ENCODE results near the gene ERLEC1. TPM values are rescaled to one million over a fixed set of nuclear protein-coding genes. Genes with fewer than 3 reads are reported as not detected.

Gene ERLEC1
- total RNA-seq, 2 donors from 2014 or later, result 43.8 to 86.7 TPM

DNA sequence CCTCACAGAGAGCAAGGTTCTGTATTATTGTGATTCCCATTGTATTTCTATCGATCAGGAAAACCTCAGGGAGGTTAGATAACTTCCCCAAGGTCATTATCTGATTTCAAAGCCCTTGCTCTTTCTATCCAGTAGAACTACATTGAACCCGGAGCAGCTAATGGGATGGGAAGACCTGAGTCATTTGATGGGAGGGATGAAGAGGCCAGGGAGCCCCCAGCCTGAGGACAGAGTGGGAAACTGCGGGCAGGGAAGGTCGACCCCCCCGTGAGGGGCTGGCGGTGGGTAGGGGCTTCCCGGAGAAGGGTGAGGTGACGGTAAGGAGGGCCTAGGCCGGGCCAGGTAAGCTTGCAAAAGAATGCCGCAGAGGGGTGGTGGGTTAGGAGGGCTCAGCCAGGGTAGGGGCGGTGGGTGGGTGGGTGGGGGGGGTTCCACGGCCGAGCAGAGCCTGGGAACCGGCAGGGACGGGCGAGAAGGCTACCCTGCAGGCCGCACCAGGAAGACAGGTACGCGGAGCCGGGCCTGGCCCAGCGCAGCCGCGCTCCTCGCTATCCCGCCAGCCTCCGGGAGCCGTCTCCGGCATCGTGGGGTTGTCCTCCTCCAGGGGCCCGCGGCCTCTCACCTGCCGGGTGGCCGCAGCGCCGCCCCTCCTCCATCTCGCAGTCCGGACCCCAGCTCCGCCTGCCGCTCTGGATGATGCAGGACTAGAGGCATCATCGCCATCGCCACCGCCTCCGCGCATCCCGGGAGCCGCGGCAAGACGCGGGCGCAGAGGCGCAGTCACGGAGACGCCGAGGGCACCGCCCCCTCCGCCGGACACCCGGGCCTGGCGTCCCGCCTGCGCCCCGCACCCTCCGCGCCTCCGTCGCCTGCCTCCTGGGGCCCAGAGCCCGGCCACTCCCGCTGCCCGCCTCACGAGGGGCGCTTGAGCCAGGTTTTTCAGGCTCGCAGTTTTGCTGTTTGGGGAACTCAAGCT lies 72.7 kb downstream of the ERLEC1 start, which contains the start of gene GPR75:
GPR75 (minus strand) TSS at position 762 of the 976 bp plus-strand sequence. CDS start 5,211 bp downstream, outside the sequence.
- intact Hi-C loops (cut with DNase I), result no loop called here
- TF ChIP-seq POLR2A (IDR thresholded peaks at IDR 0.05), result peak; percentile 14 to 41 (median 30)
- TF ChIP-seq, protein P1, sequence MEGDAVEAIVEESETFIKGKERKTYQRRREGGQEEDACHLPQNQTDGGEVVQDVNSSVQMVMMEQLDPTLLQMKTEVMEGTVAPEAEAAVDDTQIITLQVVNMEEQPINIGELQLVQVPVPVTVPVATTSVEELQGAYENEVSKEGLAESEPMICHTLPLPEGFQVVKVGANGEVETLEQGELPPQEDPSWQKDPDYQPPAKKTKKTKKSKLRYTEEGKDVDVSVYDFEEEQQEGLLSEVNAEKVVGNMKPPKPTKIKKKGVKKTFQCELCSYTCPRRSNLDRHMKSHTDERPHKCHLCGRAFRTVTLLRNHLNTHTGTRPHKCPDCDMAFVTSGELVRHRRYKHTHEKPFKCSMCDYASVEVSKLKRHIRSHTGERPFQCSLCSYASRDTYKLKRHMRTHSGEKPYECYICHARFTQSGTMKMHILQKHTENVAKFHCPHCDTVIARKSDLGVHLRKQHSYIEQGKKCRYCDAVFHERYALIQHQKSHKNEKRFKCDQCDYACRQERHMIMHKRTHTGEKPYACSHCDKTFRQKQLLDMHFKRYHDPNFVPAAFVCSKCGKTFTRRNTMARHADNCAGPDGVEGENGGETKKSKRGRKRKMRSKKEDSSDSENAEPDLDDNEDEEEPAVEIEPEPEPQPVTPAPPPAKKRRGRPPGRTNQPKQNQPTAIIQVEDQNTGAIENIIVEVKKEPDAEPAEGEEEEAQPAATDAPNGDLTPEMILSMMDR (IDR thresholded peaks at IDR 0.05), result peak in 2 of 7 experiments; percentile 10 to 12
- Histone ChIP-seq H3K4me1 (no peaks in the 10 kb centered on the region), H3K27ac (peak within 1 kb of the TSS; percentile 42 to 74 (median 63)), H3K4me3 (no peak within 1 kb of the TSS), H3K9me3 (no peaks in the 10 kb centered on the region), H3K36me3 (replicated peaks in 1 of 2; ENCODE audit: insufficient read depth in 1 of 2, low read depth in 2 of 2) (no peaks in the 10 kb centered on the region), H3K27me3 (no peaks in the 10 kb centered on the region)
- WGBS, 2 donors, result 39 to 50% methylated on average over 34 to 63 of the region's 72 CpGs
- peak; percentile 37 to 64 (median 47) for DNase-seq
- ATAC-seq, result peak; percentile 89

DNA sequence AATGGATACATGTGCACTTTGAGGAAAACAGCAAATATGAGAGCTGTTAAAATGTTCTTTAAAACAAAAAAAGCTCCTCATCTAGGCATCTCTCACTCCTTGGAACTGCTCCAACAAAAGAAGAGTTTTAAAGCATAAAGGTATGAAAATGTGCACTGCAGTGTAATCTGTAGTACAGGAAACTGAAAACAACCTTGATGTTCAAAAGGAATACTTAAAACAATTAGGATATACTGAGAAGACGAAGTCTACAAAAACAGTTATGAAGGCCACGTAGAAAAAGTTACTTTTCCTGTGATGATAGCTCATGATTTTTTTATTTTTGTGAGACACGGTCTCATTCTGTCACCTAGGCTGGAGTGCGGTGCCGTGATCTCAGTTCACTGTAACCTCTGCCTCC lies 75.0 kb downstream of the ERLEC1 start:
- Histone ChIP-seq H3K4me3 (no peak overlapping the region), H3K36me3 (replicated peaks in 1 of 2; ENCODE audit: insufficient read depth in 1 of 2, low read depth in 2 of 2) (peaks cover 0 to 11% of the 10 kb centered on the region in 2 donors), H3K9me3 (no peaks in the 10 kb centered on the region), H3K27ac (no peak overlapping the region), H3K27me3 (no peaks in the 10 kb centered on the region), H3K4me1 (no peaks in the 10 kb centered on the region)
- intact Hi-C loops (cut with DNase I), result no loop called here
- 96 to 97% methylated on average over 5 of the region's 5 CpGs for WGBS, 2 donors
- TF ChIP-seq, protein P1 (IDR thresholded peaks at IDR 0.05), result no peak
- no peak for TF ChIP-seq POLR2A (IDR thresholded peaks at IDR 0.05)
- no peak for ATAC-seq
- DNase-seq, result no peak

DNA sequence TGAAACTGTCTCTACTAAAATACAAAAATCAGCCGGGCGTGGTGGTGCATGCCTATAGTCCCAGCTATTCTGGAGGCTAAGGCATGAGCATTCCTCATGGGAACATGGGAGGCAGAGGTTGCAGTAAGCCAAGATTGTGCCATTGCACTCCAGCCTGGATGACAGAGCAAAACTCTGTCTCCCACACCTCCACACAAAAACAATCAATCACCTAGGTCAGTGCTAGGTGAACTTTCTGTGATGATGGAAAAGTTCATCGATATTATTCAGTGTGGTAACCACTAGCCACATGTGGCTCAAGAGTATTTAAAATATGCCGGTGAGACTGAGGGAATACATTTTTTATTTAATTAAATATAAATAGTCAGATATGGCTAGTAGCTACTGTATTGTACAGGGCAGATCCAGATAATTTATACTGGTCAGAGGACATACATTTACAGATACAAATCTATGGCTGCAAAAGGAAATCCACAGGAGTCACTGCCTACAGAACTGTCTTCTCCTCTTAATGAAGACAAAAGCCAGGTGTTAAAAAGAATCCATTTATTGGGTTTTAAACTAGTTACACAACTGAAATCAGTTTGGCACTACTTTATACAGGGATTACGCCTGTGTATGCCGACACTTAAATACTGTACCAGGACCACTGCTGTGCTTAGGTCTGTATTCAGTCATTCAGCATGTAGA lies 76.8 kb downstream of the ERLEC1 start:
- Histone ChIP-seq H3K36me3 (replicated peaks in 1 of 2; ENCODE audit: insufficient read depth in 1 of 2, low read depth in 2 of 2) (peaks cover 0 to 11% of the 10 kb centered on the region in 2 donors), H3K27me3 (no peaks in the 10 kb centered on the region), H3K4me3 (no peak overlapping the region), H3K9me3 (no peaks in the 10 kb centered on the region), H3K4me1 (no peaks in the 10 kb centered on the region), H3K27ac (no peak overlapping the region)
- no peak for DNase-seq
- intact Hi-C loops (cut with DNase I), result no loop called here
- WGBS, 2 donors, result 93 to 94% methylated on average over 6 of the region's 6 CpGs
- ATAC-seq, result no peak
- no peak for TF ChIP-seq POLR2A (IDR thresholded peaks at IDR 0.05)
- TF ChIP-seq, protein P1 (IDR thresholded peaks at IDR 0.05), result no peak

- Histone ChIP-seq H3K4me1 (no peaks in the 10 kb centered on the region), H3K4me3 (no peak overlapping the region), H3K27me3 (no peaks in the 10 kb centered on the region), H3K36me3 (replicated peaks in 1 of 2; ENCODE audit: insufficient read depth in 1 of 2, low read depth in 2 of 2) (peaks cover 0 to 15% of the 10 kb centered on the region in 2 donors), H3K9me3 (no peaks in the 10 kb centered on the region), H3K27ac (peak overlapping the region in 1 of 4 donors; percentile 46)
- TF ChIP-seq, protein P1 (IDR thresholded peaks at IDR 0.05), result no peak
- TF ChIP-seq POLR2A (IDR thresholded peaks at IDR 0.05), result no peak
- ATAC-seq (peak; percentile 45), DNase-seq (peak in 1 of 4 donors; percentile 17)
- 55 to 63% methylated on average over 2 of the region's 2 CpGs for WGBS, 2 donors
- intact Hi-C loops (cut with DNase I), result no loop called here
Measured at GRCh38 chr2:53865264-53865663, 78.4 kb downstream of the ERLEC1 start.

All from body of pancreas (tissue), 4 donors.